WI38 (cell line): ENCODE data around the gene TMEM81.

Experiments
- H3K4me3 ChIP-seq: 2 replicates; pipeline ENCODE4 v1.5.1; 2011; ENCODE audit warnings: low read depth, mild to moderate bottlenecking, control low read depth, low read length
- CTCF ChIP-seq: IDR thresholded peaks from 2 replicates; pipeline ENCODE4 v1.5.1; 2012; ENCODE audit warnings: low read depth, mild to moderate bottlenecking, control low read depth, low read length

TMEM81 gene

GRCh38 chr1:205084360-205084759 is at the start of gene TMEM81:
Gene TMEM81, minus strand, starts transcription at chr1:205084460. Its CDS starts 140 bp downstream, at chr1:205084320.
- no peak within 1 kb of the TSS for H3K4me3 ChIP-seq
- TF ChIP-seq CTCF = no peak

GRCh38 chr1:205133287-205133686 is 49.0 kb upstream of the TMEM81 start:
- TF ChIP-seq CTCF = no peak
- no peak overlapping the region for H3K4me3 ChIP-seq

GRCh38 chr1:205129447-205130029 is 45.3 kb upstream of the TMEM81 start:
- TF ChIP-seq CTCF = no peak
- no peak overlapping the region for H3K4me3 ChIP-seq

GRCh38 chr1:205128050-205128449 is 43.8 kb upstream of the TMEM81 start:
- no peak for TF ChIP-seq CTCF
- H3K4me3 ChIP-seq = no peak overlapping the region

- TF ChIP-seq CTCF = no peak
Observed at GRCh38 chr1:205127646-205128045, 43.4 kb upstream of the TMEM81 start.

GRCh38 chr1:205124726-205125125 is 40.5 kb upstream of the TMEM81 start:
- TF ChIP-seq CTCF = no peak
- no peak overlapping the region for H3K4me3 ChIP-seq

More at GRCh38 chr1:205127646-205128045, 43.4 kb upstream of the TMEM81 start:
- H3K4me3 ChIP-seq = no peak overlapping the region

- peak overlapping the region; percentile 96 for H3K4me3 ChIP-seq
- TF ChIP-seq CTCF = no peak
Observed at GRCh38 chr1:205122489-205122882, 38.2 kb upstream of the TMEM81 start.
